DMS 273 treated with DMSO at 0.1 percent for 48 hours (cell line): ENCODE results near the gene UGT1A8.
"Not testable (repeated sequence)": the region's sequence is repeated elsewhere in the genome, so short reads cannot be mapped to it uniquely, and the experiment has no call there.

Experiments
- DNase-seq: peaks from one replicate; lab custom pipeline; 2025; lab: John Stamatoyannopoulos, UW

Gene UGT1A8

DNA sequence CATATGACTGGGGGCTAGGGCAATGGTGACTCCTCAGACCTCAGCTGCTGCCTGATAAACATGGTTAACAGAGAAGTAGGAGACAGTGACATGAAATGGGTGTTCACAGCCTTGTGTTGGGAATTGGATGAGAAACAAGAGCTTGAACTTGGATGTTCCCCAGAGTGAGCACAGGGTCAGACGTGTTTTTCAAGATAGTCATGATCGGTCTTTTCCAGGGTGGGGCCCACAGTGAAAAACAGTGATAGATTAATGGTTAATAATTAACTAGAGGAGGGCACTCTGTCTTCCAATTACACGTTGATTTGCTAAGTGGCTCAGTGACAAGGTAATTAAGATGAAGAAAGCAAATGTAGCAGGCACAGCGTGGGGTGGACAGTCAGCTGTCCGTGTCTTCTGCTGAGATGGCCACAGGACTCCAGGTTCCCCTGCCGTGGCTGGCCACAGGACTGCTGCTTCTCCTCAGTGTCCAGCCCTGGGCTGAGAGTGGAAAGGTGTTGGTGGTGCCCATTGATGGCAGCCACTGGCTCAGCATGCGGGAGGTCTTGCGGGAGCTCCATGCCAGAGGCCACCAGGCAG, 111.4 kb downstream of the UGT1A8 start, which contains the start of gene UGT1A3:
Gene UGT1A3, plus strand, starts transcription at position 320 of the 579 bp plus-strand sequence. Its CDS starts 85 bp downstream, at position 405.
- no peak for DNase-seq

DNA sequence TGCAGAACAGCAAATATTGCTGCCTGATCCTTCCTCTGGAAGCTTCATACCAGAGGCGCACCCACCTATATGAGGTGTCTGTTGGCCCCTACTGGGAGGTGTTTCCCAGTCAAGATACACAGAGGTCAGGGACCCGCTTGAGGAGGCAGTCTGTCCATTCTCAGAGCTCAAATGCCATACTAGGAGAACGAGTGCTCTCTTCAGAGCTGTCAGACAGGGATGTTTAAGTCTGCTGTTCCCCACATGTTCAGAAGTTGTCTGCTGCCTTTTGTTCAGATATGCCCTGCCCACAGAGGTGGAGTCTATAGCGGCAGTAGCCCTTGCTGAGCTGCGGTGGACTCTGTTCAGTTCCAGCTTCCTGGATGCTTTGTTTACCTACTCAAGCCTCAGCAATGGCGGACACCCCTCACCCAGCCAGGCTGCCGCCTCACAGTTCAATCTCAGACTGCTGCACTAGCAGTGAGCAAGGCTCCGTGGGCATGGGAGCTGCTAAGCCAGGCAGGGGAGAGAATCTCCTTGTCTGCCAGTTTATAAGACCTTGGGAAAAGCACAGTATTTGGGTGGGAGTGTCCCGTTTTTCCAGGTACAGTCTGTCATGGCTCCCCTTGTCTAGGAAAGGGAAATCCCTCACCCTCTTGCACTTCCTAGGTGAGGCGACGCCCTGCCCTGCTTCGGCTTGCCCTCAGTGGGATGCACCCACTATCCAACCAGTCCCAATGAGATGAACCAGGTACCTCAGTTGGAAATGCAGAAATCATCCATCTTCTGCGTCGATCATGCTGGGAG, 119.6 kb downstream of the UGT1A8 start:
- DNase-seq = not testable (repeated sequence)

DNA sequence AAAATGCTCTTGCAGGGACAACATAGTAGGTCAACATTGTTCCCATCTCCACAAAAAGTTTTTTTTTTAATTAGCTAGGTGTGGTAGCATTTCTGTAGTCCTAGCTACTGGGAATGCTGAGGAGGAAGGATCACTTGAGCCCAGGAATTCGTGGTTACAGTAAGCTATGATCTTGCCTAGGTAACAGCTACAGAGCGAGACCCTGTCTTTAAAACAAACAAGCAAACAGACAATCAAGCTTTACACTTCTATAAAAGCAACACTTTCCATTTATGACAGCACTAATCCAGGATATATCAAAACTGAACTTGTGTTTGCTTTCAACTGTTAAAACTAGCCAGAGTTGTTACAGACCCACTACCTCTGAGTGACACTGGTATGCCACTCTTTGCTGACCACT, 123.4 kb downstream of the UGT1A8 start:
- no peak for DNase-seq

DNA sequence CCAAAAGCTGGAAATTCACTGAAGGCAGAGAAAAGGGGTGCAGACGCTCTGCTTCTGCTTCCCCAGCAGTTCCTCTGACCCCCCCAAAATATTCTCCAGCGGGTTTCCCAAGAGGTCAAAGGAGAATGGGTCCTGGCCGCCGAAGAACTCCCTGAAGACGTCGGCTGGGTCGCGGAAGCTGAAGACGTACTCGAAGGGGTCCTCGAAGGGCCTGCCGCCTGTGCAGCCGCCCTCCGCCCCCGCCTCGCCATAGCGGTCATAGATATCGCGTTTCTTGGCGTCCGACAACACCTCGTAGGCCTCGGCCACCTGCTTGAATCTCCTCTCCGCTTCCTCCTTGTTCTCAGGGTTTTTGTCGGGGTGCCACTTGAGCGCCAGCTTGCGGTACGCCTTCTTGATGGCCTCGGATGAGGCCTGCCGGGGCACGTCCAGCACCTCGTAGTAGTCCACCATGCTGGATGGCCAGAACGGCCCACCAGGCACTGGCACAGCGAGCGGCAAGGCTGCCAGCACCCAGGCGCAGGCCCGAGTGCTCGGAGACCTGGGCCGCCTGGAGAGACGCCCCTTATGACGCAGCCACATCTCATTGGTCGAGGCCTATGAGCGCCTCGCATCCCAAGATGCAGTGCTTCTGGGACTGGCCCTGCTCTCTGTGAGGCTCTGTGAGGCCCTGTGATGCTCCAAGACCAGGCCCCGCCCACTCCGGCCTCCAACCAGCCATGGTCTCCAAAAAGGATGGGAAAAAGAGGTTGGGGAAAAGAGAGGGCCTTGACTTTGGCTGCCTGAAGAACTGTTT, 126.2 kb downstream of the UGT1A8 start:
- DNase-seq = no peak

DNA sequence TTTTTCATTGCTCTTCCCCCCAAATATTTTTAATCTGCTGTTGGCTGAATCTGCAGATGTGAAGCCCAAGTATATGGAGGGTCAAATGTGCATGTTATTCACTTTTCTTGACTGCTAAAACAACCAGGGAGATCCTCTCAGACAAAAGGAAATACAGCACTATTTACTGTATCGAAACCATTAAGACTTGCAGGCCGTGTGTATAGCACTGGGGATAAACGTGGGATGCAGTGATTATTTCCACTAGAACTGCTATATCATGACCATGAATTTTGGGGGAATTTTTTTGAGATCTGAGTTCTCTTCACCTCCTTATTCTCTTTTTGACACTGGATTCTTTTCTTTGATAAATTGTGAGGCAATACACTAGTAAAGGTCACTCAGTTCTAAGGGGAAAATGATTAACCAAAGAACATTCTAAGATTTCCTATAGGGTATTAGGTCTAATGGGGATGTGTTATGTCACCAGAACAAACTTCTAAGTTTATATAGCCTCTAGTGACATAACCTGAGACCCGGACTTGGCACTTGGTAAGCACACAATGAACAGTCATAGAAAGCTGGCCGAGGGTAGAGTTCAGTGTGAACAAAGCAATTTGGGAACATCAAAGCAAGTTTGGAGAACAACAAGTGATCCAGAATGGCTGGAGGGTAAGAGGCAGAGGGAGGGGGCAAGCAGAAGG, 127.8 kb downstream of the UGT1A8 start:
- no peak for DNase-seq

DNA sequence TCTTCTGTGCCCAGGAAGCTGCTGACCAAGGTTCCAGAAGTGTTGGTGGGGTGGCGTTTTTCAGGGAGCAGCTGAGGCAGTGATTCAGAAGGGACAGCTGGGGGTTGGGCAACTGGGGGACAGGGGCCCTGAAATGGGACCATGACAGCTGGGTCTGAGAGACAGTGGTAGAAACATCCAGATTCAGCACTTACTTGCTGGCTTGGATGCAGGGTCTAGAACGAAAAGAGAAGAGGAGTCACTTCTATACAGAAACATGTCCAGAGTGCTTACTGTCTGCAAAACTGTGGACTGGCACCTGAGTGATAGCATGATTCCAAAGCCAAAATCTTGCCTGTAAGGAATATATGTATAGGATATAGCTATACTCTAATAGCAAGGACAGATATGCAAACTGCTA, 128.4 kb downstream of the UGT1A8 start:
- not testable (repeated sequence) for DNase-seq

DNA sequence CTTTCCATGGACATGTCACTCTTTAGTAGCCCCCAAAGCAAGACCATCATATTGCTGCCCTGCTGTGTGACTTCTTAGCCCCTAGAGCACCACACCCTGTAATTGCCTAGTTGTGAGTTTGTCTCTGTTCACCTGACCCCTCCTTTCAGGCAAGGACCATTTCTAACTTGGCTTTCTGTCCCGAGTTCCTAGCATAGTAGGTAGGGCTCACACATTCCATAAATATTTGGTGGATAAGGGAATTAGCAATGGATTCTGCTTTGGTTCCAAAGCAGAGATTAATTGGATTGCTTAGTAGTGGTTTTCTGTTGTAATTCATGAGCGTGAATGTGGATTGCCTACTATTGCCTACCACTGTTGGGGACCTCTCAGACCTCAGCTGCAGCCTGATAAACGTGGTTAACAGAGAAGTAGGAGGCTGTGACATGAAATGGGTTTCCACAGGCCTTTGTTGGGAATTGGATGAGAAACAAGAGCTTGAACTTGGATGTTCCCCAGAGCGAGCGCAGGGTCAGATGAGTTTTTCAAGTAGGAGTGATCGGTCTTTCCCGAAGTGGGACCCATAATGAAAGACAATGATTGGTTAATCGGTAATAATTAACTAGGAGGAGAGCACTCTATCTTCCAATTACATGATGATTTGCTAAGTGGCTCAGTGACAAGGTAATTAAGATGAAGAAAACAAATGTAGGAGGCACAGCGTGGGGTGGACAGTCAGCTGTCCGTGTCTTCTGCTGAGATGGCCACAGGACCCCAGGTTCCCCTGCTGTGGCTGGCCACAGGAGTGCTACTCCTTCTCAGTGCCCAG, 129.2 kb downstream of the UGT1A8 start:
- no peak for DNase-seq

DNA sequence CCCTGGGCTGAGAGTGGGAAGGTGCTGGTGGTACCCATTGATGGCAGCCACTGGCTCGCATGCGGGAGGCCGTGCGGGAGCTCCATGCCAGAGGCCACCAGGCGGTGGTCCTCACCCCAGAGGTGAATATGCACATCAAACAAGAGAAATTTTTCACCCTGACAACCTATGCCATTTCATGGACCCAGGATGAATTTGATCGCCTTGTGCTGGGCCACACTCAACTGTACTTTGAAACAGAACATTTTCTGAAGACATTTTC, 129.8 kb downstream of the UGT1A8 start:
- no peak for DNase-seq

DNA sequence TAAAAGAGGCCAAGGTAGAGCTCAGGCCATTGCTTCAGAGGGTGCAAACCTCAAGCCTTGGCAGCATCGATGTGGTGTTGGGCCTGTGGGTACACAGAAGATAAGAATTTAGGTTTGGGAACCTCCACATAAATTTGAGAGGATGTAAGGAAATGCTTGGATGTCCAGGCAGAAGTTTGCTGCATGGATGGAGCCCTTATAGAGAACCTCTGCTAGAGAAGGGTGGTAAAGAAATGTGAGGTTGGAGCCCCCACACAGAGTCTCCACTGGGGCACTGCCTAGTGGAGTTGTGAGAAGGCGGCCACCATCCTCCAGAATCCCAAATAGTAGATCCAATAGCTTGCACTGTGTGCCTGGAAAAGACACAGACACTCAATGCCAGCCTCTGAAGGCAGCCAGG, 133.3 kb downstream of the UGT1A8 start:
- not testable (repeated sequence) for DNase-seq

DNA sequence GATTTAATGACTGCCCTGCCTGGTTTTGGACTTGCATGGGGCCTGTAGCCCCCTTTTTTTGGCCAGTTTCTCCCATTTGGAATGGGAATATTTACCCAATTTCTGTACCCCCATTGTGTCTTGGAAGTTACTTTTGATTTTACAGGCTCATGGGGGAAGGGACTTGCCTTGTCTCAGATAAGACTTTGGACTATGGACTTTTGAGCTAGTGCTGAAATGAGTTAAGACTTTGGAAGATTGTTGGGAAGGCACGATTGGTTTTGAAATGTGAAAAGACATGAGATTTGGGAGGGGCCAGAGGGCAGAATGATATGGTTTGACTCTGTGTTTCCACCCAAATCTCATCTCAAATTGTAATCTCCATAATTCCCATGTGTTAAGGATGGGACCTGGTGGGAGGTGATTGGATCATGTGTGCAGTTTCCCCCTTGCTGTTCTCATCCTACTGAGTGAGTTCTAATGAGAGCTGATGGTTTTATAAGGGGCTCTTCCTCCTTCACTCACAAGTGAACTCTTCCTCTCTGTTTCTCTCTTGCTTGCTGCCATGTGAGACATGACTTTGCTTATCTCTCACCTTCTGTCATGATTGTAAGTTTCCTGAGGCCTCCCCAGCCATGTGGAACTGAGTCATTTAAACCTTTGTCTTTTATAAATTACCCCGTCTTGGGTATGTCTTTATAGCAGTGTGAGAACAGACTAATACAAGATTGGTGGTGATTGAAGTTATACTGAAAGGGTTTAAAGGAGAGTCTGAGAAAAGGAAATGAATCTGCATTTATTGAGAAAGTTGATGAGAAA, 134.0 kb downstream of the UGT1A8 start:
- DNase-seq = not testable (repeated sequence)

DNA sequence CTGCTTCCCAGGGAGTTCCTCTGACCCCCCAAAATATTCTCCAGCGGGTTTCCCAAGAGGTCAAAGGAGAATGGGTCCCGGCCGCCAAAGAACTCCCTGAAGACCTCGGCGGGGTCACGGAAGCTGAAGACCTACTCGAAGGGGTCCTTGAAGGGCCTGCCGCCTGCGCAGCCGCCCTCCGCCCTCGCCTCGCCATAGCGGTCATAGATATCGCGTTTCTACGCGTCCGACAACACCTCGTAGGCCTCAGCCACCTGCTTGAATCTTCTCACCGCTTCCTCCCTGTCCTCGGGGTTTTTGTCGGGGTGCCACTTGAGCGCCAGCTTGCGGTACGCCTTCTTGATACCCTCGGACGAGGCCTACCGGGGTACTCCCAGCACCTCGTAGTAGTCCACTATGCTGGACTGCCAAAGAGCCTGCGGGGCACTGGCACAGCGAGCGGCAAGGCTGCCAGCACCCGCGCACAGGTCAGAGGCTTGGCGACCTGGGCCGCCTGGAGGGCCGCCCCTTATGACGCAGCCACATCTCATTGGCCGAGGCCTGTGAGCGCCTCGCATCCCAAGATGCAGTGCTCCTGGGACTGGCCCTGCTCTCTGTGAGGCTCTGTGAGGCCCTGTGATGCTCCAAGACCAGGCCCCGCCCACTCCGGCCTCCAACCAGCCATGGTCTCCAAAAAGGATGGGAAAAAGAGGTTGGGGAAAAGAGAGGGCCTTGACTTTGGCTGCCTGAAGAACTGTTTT, 137.6 kb downstream of the UGT1A8 start:
- DNase-seq = no peak

DNA sequence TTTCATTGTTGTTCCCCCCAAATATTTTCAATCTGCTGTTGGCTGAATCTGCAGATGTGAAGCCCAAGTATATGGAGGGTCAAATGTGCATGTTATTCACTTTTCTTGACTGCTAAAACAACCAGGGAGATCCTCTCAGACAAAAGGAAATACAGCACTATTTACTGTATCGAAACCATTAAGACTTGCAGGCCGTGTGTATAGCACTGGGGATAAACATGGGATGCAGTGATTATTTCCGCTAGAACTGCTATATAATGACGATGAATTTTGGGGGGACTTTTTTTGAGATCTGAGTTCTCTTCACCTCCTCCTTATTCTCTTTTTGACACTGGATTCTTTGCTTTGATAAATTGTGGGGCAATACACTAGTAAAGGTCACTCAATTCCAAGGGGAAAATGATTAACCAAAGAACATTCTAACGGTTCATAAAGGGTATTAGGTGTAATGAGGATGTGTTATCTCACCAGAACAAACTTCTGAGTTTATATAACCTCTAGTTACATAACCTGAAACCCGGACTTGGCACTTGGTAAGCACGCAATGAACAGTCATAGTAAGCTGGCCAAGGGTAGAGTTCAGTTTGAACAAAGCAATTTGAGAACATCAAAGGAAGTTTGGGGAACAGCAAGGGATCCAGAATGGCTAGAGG, 139.1 kb downstream of the UGT1A8 start:
- no peak for DNase-seq

DNA sequence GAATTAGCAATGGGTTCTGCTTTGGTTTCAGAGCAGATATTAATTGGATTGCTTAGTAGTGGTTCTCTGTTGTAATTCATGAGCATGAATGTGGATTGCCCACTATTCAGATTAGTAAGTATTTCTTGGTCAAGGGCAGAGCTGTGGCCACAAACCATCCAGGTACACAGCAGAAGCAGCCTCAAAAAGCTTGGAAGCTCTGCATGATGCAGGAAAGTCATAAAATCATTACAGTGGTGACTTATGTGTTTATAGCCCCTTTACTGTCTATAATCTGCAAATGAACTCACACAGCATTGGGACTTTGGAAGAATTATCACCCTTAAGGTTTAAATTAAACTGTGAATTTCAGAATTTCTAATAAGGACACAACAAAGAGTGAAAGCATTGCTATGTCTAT, 140.7 kb downstream of the UGT1A8 start:
- DNase-seq = no peak

DNA sequence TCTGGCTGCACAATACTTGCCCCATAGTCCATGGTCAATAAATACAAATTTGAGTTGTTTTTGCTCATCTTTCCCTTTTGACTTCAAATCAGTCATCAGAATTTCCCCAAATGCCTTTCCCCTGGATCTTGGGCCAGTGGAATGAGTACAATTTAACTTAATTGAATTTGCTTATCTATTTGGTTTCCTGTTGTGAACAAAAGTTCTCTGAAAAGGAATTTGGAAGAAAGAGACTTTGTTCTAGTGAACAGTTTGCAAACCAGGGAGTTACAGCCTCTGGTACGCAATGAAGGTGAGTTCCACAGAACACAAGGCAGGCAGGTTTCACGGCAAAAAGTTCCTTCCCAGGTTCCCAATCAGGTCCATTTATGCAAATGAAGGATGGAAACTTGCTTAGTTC, 141.4 kb downstream of the UGT1A8 start:
- DNase-seq = no peak

DNA sequence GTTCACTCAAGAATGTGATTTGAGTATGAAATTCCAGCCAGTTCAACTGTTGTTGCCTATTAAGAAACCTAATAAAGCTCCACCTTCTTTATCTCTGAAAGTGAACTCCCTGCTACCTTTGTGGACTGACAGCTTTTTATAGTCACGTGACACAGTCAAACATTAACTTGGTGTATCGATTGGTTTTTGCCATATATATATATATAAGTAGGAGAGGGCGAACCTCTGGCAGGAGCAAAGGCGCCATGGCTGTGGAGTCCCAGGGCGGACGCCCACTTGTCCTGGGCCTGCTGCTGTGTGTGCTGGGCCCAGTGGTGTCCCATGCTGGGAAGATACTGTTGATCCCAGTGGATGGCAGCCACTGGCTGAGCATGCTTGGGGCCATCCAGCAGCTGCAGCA, 142.6 kb downstream of the UGT1A8 start, which contains the start of gene UGT1A1:
Gene UGT1A1, plus strand, starts transcription at position 228 of the 400 bp plus-strand sequence. Its CDS starts 18 bp downstream, at position 246.
- no peak for DNase-seq

DNA sequence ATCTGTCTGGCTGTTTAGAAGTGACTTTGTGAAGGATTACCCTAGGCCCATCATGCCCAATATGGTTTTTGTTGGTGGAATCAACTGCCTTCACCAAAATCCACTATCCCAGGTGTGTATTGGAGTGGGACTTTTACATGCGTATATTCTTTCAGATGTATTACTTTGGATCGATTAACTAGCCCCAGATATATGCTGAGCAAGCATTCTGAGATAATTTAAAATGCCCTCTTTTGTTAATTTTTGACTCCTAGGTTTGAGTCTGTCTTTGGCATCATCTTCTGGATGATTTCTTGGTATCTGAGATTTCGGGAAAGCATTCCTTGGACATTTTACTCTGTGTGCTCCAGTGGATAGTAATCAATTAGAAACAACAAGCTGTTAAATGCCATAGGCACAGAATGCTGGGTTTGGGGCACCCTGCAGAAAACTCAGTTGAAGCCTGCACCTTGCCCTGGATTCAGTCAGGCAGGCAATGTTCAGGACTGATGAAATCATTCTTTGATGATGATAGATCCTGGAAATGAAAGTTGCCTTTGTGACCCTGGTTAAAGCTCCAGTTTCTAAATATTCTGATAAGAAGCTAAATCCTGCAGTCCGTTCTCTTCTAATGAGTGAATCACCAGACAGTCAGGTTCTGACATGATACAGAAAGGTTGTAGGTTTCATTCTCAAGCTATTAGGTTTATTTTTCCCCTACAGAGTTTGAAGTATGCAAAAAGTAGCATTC, 143.8 kb downstream of the UGT1A8 start:
- DNase-seq = no peak

DNA sequence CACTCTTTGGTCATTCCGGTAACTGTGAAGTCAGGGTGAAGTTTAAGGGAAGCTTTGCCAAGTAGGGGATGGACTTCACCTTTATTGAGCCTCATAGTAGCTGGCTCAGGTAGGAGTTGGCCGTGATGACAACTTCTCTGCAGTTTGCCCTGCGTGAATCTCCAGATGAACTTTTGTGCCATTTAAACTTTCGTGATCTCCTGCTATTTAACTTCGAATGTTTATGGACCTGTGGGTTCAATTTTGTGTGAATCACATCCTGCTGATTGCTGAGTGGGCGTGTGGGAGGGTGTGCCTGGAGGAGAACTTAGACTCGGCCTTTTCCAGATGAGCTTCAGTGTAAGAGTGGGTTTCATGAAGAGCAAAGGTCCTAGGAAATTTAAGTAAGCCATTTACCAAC, 146.8 kb downstream of the UGT1A8 start:
- DNase-seq = no peak

DNA sequence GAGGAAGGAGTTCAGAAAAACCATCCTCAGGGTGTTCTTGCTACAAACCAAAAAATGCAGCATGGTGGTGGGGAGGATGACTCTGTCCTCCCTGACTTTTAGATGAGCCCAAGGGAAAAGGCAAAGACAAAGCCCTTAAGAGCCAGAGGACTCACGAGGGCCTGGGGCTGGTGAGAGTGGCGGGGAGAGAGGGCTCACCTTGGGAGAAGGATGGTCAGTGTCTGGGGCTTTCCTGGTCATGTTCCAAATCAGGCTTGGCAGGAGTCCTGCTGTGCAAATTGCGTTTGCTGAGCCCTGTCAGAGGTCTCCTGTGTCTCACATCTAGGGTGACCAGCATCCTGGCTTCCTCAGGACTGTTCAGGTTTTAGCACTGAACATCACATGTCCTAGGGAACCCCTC, 147.3 kb downstream of the UGT1A8 start:
- no peak for DNase-seq

DNA sequence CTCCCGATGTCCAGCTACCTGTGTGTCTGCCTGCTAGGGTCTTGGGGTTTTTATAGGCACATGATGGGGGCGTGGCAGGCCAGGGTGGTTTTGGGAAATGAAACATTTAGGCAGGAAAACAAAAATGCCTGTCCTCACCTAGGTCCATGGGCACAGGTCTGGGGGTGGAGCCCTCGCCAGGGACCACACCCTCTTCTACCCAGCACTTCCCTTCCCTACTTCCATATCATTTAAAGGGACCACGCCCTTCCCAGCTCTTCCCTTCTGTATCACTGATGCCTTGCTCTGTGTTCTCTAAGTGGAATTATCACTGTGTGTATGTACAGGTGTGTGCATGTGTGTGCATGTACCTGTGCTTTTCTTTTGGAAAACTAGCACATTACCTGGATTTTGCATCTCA, 149.0 kb downstream of the UGT1A8 start:
- DNase-seq = no peak
